GM12892 (cell line): ENCODE measurements around the gene ZC3H12C.

Experiments
- POLR2A ChIP-seq: IDR thresholded peaks from 2 replicates; pipeline ENCODE4 v1.6.1; 2011; ENCODE audit warnings: low read depth, low read length, control low read depth
- POLR2AphosphoS5 ChIP-seq: IDR thresholded peaks from 2 replicates; pipeline ENCODE4 v1.6.1; 2011; ENCODE audit warnings: low read depth, low read length, control low read depth
- TAF1 ChIP-seq: IDR thresholded peaks from 2 replicates; pipeline ENCODE4 v1.6.1; 2011; ENCODE audit warnings: low read depth, mild to moderate bottlenecking, control low read depth, low read length, borderline replicate concordance

- TF ChIP-seq POLR2AphosphoS5 (no peak), POLR2A (no peak), TAF1 (no peak)
Observed at GRCh38 chr11:110050201-110050506, 43.0 kb upstream of the ZC3H12C start.
